ENCODE data around the gene GPR151.

GPR151 gene

DNA sequence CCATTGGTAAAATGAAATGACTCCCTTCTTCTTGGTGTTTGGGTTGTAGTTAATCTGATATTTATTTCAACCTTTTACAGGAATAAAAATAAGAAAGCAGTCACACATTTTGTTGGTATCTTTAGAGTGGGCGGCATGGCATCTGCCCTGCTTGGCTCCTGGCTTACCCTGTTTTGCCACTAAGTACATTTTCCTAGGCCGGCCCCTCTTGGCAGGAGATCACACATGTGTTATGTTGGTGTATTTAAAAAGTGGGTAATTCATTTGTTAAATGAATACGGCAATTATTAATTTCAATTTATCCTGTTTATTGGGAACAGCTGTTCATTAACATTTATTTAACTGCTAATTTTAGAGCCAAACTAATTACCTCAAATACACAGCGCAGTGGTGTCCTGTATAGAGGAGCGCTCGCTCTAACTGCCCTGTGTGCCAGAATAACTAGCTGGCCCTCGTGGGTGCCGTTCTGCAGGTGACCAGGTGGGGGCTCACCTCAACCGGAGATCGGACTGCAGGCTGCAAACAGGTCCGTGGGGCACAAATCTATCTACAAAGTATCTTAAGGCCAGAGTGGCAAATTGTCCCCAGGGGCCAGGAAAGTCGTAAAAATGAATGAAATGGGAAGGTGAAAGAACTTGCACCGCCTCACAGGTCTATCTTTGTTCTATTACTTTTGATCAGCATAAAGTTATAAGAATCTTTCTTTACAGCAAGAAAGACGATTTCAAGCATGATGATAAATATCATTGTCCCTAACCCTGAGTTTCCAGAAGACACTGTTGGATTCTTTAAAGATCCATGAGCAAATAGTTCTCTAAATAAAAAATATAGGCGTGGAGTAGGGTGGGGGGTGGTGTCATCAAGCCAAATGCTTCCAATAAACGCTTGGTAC lies 26.2 kb upstream of the GPR151 start:
- no peak overlapping the region for H3K27ac ChIP-seq (ENCODE audit: low read depth, low read length, severe bottlenecking)
- WGBS, 2 experiments (ENCODE audit: insufficient coverage in 2 of 2): 34% methylated on average over 5 of the region's 16 CpGs; no CpG with 5 or more reads in 1 of the 2 experiments
- no peaks in the 10 kb centered on the region for H3K9me3 ChIP-seq (ENCODE audit: control insufficient read depth, low read length)
- no peaks in the 10 kb centered on the region for H3K36me3 ChIP-seq (ENCODE audit: control insufficient read depth, insufficient read depth, low read length)
- H3K4me3 ChIP-seq (ENCODE audit: extremely low read depth, insufficient read depth, low read length, poor library complexity, severe bottlenecking): no peak overlapping the region
- H3K4me1 ChIP-seq (ENCODE audit: control insufficient read depth, insufficient read depth, low read length, poor library complexity, severe bottlenecking): no peaks in the 10 kb centered on the region

- 44% methylated on average over 1 of the region's 2 CpGs; no CpG with 5 or more reads in 1 of the 2 experiments for WGBS, 2 experiments (ENCODE audit: insufficient coverage in 2 of 2)
- no peak overlapping the region for H3K27ac ChIP-seq (ENCODE audit: low read depth, low read length, severe bottlenecking)
These were observed 24.4 kb upstream of the GPR151 start for GRCh38 chr5:146540414-146540813.

GRCh38 chr5:146539973-146540372 lies 24.0 kb upstream of the GPR151 start:
- no peak overlapping the region for H3K4me3 ChIP-seq (ENCODE audit: extremely low read depth, insufficient read depth, low read length, poor library complexity, severe bottlenecking)
- H3K36me3 ChIP-seq (ENCODE audit: control insufficient read depth, insufficient read depth, low read length): no peaks in the 10 kb centered on the region
- no peaks in the 10 kb centered on the region for H3K4me1 ChIP-seq (ENCODE audit: control insufficient read depth, insufficient read depth, low read length, poor library complexity, severe bottlenecking)
- 80% methylated on average over 2 of the region's 4 CpGs; no CpG with 5 or more reads in 1 of the 2 experiments for WGBS, 2 experiments (ENCODE audit: insufficient coverage in 2 of 2)
- H3K9me3 ChIP-seq (ENCODE audit: control insufficient read depth, low read length): no peaks in the 10 kb centered on the region
- H3K27ac ChIP-seq (ENCODE audit: low read depth, low read length, severe bottlenecking): no peak overlapping the region

More at GRCh38 chr5:146540414-146540813, 24.4 kb upstream of the GPR151 start:
- no peaks in the 10 kb centered on the region for H3K9me3 ChIP-seq (ENCODE audit: control insufficient read depth, low read length)
- H3K4me3 ChIP-seq (ENCODE audit: extremely low read depth, insufficient read depth, low read length, poor library complexity, severe bottlenecking): no peak overlapping the region
- no peaks in the 10 kb centered on the region for H3K36me3 ChIP-seq (ENCODE audit: control insufficient read depth, insufficient read depth, low read length)
- H3K4me1 ChIP-seq (ENCODE audit: control insufficient read depth, insufficient read depth, low read length, poor library complexity, severe bottlenecking): no peaks in the 10 kb centered on the region

DNA sequence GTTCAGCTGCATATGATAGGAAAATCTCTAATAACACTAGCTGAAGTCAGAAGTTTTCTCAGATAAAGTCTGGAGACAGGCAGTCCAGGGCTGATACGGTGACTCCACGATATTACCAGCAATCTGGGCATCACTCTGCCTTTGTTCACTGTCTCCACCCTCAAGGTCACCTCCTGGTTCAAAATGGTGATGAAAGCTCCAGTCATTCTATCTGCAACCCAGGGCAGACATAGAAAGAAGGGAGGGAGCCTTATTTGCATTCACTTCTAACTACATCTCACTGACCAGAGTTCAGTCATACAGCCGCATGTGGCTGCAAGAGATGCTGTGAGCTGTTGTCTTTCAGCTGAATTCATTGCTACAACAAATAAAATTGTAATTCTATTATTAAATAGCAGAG lies 22.4 kb upstream of the GPR151 start:
- Histone ChIP-seq H3K36me3 (ENCODE audit: control insufficient read depth, insufficient read depth, low read length) (no peaks in the 10 kb centered on the region), H3K27ac (ENCODE audit: low read depth, low read length, severe bottlenecking) (no peak overlapping the region), H3K4me1 (ENCODE audit: control insufficient read depth, insufficient read depth, low read length, poor library complexity, severe bottlenecking) (no peaks in the 10 kb centered on the region), H3K4me3 (ENCODE audit: extremely low read depth, insufficient read depth, low read length, poor library complexity, severe bottlenecking) (no peak overlapping the region), H3K9me3 (ENCODE audit: control insufficient read depth, low read length) (no peaks in the 10 kb centered on the region)
- 80 to 86% methylated on average over 1 to 2 of the region's 3 CpGs for WGBS, 2 experiments (ENCODE audit: insufficient coverage in 2 of 2)

DNA sequence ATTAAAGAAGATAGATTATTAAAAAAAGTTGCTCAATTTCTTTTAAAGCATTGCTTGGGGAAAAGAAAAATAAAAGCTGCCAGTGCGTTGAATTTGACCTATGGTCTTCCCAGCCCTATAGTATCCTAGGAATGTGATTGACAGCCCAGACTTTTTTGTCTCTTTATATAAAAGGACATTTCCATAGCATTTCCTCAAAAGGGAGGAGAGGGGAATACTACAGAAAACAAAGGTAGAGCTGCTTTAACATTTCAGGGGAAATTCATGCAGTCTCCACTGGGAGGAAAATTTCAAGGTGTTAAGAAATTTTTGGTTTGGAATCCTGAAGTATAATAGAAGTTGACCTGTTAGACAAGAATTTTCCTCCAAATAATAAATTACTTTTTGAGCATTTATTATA lies 17.9 kb upstream of the GPR151 start:
- WGBS, 2 experiments (ENCODE audit: insufficient coverage in 2 of 2): no CpG with 5 or more reads among the region's 1 CpG
- no peaks in the 10 kb centered on the region for H3K9me3 ChIP-seq (ENCODE audit: control insufficient read depth, low read length)
- H3K4me1 ChIP-seq (ENCODE audit: control insufficient read depth, insufficient read depth, low read length, poor library complexity, severe bottlenecking): no peaks in the 10 kb centered on the region
- H3K36me3 ChIP-seq (ENCODE audit: control insufficient read depth, insufficient read depth, low read length): no peaks in the 10 kb centered on the region
- no peak overlapping the region for H3K4me3 ChIP-seq (ENCODE audit: extremely low read depth, insufficient read depth, low read length, poor library complexity, severe bottlenecking)
- no peak overlapping the region for H3K27ac ChIP-seq (ENCODE audit: low read depth, low read length, severe bottlenecking)

- no peaks in the 10 kb centered on the region for H3K4me1 ChIP-seq (ENCODE audit: control insufficient read depth, insufficient read depth, low read length, poor library complexity, severe bottlenecking)
- H3K9me3 ChIP-seq (ENCODE audit: control insufficient read depth, low read length): no peaks in the 10 kb centered on the region
- no peak overlapping the region for H3K27ac ChIP-seq (ENCODE audit: low read depth, low read length, severe bottlenecking)
- 10 to 25% methylated on average over 1 to 3 of the region's 7 CpGs for WGBS, 2 experiments (ENCODE audit: insufficient coverage in 2 of 2)
- no peak overlapping the region for H3K4me3 ChIP-seq (ENCODE audit: extremely low read depth, insufficient read depth, low read length, poor library complexity, severe bottlenecking)
- no peaks in the 10 kb centered on the region for H3K36me3 ChIP-seq (ENCODE audit: control insufficient read depth, insufficient read depth, low read length)
These were observed 17.4 kb upstream of the GPR151 start for GRCh38 chr5:146533260-146533857.

GRCh38 chr5:146529984-146530383 lies 14.0 kb upstream of the GPR151 start:
- 14 to 75% methylated on average over 1 to 2 of the region's 2 CpGs for WGBS, 2 experiments (ENCODE audit: insufficient coverage in 2 of 2)
- no peaks in the 10 kb centered on the region for H3K4me1 ChIP-seq (ENCODE audit: control insufficient read depth, insufficient read depth, low read length, poor library complexity, severe bottlenecking)
- H3K9me3 ChIP-seq (ENCODE audit: control insufficient read depth, low read length): no peaks in the 10 kb centered on the region
- no peaks in the 10 kb centered on the region for H3K36me3 ChIP-seq (ENCODE audit: control insufficient read depth, insufficient read depth, low read length)
- H3K27ac ChIP-seq (ENCODE audit: low read depth, low read length, severe bottlenecking): no peak overlapping the region
- no peak overlapping the region for H3K4me3 ChIP-seq (ENCODE audit: extremely low read depth, insufficient read depth, low read length, poor library complexity, severe bottlenecking)

DNA sequence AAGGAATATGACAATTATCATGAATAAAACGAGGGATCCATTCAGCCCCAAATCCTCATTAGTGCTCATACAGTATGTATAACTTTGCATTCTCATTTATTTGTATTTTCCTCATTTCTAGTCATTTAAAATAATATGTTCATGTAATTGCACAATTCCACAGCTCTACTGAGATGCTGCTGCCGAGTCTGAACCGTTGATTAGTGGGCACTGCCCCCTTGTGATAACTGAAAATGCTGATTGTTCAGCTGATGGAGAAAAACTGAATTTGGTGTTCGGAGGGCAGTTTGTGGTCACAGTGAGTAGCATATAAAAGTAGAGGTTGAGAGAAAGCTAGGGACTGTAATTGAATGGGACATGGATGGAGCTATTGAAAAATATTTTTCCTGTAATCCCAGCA lies 12.2 kb upstream of the GPR151 start:
- 91 to 96% methylated on average over 2 to 3 of the region's 4 CpGs for WGBS, 2 experiments (ENCODE audit: insufficient coverage in 2 of 2)
- H3K4me3 ChIP-seq (ENCODE audit: extremely low read depth, insufficient read depth, low read length, poor library complexity, severe bottlenecking): no peak overlapping the region
- no peaks in the 10 kb centered on the region for H3K9me3 ChIP-seq (ENCODE audit: control insufficient read depth, low read length)
- H3K36me3 ChIP-seq (ENCODE audit: control insufficient read depth, insufficient read depth, low read length): no peaks in the 10 kb centered on the region
- H3K27ac ChIP-seq (ENCODE audit: low read depth, low read length, severe bottlenecking): no peak overlapping the region
- H3K4me1 ChIP-seq (ENCODE audit: control insufficient read depth, insufficient read depth, low read length, poor library complexity, severe bottlenecking): no peaks in the 10 kb centered on the region

DNA sequence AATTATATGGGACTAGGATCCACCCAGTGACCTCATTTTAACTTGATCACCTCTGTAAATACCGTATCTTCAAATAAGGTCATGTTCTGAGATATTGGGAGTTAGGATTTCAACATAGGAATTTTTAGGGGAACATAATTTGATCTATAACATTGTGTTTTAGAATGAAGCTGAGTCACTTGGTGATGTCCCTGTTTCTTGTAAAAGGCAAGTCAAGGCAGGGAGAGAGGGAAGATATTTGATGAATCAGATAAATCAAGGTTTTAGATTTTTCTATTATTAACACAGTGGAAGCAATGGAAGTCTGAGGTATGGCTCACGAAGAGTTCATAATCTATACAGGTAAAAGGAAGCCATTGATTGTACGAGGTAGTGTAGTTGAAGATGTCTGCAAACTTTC lies 11.8 kb upstream of the GPR151 start:
- WGBS, 2 experiments (ENCODE audit: insufficient coverage in 2 of 2): 92% methylated on average over 2 of the region's 3 CpGs; no CpG with 5 or more reads in 1 of the 2 experiments
- H3K36me3 ChIP-seq (ENCODE audit: control insufficient read depth, insufficient read depth, low read length): no peaks in the 10 kb centered on the region
- no peaks in the 10 kb centered on the region for H3K9me3 ChIP-seq (ENCODE audit: control insufficient read depth, low read length)

GRCh38 chr5:146523698-146524097 lies 7.7 kb upstream of the GPR151 start:
- no peaks in the 10 kb centered on the region for H3K36me3 ChIP-seq (ENCODE audit: control insufficient read depth, insufficient read depth, low read length)
- 75 to 100% methylated on average over 3 of the region's 3 CpGs for WGBS, 2 experiments (ENCODE audit: insufficient coverage in 2 of 2)
- no peak overlapping the region for H3K4me3 ChIP-seq (ENCODE audit: extremely low read depth, insufficient read depth, low read length, poor library complexity, severe bottlenecking)

More for the DNA sequence above, 11.8 kb upstream of the GPR151 start:
- H3K27ac ChIP-seq (ENCODE audit: low read depth, low read length, severe bottlenecking): no peak overlapping the region
- no peak overlapping the region for H3K4me3 ChIP-seq (ENCODE audit: extremely low read depth, insufficient read depth, low read length, poor library complexity, severe bottlenecking)
- no peaks in the 10 kb centered on the region for H3K4me1 ChIP-seq (ENCODE audit: control insufficient read depth, insufficient read depth, low read length, poor library complexity, severe bottlenecking)

More at GRCh38 chr5:146523698-146524097, 7.7 kb upstream of the GPR151 start:
- Histone ChIP-seq H3K27ac (ENCODE audit: low read depth, low read length, severe bottlenecking) (no peak overlapping the region), H3K4me1 (ENCODE audit: control insufficient read depth, insufficient read depth, low read length, poor library complexity, severe bottlenecking) (peaks cover 20% of the 10 kb centered on the region), H3K9me3 (ENCODE audit: control insufficient read depth, low read length) (no peaks in the 10 kb centered on the region)
